ENCODE results near the gene PMPCA. TPM values are rescaled to one million over a fixed set of nuclear protein-coding genes. Genes with fewer than 3 reads are reported as not detected.

PMPCA gene
- total and polyA plus RNA-seq, 8 donors: 25.8 to 121 (median 51.3) TPM

- H3K27ac ChIP-seq: peak overlapping the region in 2 of 5 donors; percentile 50 to 52
- no peaks in the 10 kb centered on the region for H3K9me3 ChIP-seq
- 79 to 91% (median 91%) methylated on average over 8 to 21 of the region's 21 CpGs for WGBS, 5 donors
- no peak for DNase-seq
- H3K36me3 ChIP-seq: peaks cover 0 to 7% (median 0%) of the 10 kb centered on the region in 4 donors
- no peaks in the 10 kb centered on the region for H3K27me3 ChIP-seq
- H3K4me1 ChIP-seq: peaks cover 12 to 20% (median 16%) of the 10 kb centered on the region in 4 donors
- TF ChIP-seq POLR2A (IDR thresholded peaks at IDR 0.05) (no peak), EP300 (IDR thresholded peaks at IDR 0.05) (no peak), POLR2AphosphoS5 (IDR thresholded peaks at IDR 0.05) (no peak), CTCF (IDR thresholded peaks at IDR 0.05) (no peak)
- intact Hi-C loops (cut with DNase I; ENCODE audit: low total_unique reads): no loop called here
- H3K4me3 ChIP-seq: peak overlapping the region in 1 of 4 donors; percentile 39
These were observed 38.5 kb upstream of the PMPCA start for GRCh38 chr9:136372006-136372405.

GRCh38 chr9:136372561-136373299 lies 37.7 kb upstream of the PMPCA start:
- TF ChIP-seq POLR2A (IDR thresholded peaks at IDR 0.05): no peak
- peak in 1 of 3 donors; percentile 39 for TF ChIP-seq POLR2AphosphoS5 (IDR thresholded peaks at IDR 0.05)
- Histone ChIP-seq H3K9me3 (no peaks in the 10 kb centered on the region), H3K27me3 (no peaks in the 10 kb centered on the region), H3K27ac (peak overlapping the region in 2 of 5 donors; percentile 50 to 52), H3K4me1 (peaks cover 12 to 20% (median 16%) of the 10 kb centered on the region in 4 donors), H3K36me3 (peaks cover 0 to 9% (median under 1%) of the 10 kb centered on the region in 4 donors), H3K4me3 (peak overlapping the region in 3 of 4 donors; percentile 26 to 39 (median 33))
- WGBS, 5 donors: 13 to 16% (median 14%) methylated on average over 6 to 21 of the region's 21 CpGs
- DNase-seq: peak; percentile 69 to 84
- intact Hi-C loops (cut with DNase I; ENCODE audit: low total_unique reads): no loop called here

GRCh38 chr9:136373300-136374182 lies 36.9 kb upstream of the PMPCA start, which contains the start of gene CARD9:
Gene CARD9, minus strand, starts transcription at chr9:136373669. Its CDS starts 1,591 bp downstream, at chr9:136372078.
- Histone ChIP-seq H3K27ac (peak within 1 kb of the TSS in 2 of 5 donors; percentile 50 to 52), H3K9me3 (no peaks in the 10 kb centered on the region), H3K4me1 (peaks cover 12 to 20% (median 16%) of the 10 kb centered on the region in 4 donors), H3K4me3 (peak within 1 kb of the TSS in 3 of 4 donors; percentile 26 to 39 (median 33)), H3K36me3 (peaks cover 4 to 17% (median 8%) of the 10 kb centered on the region in 4 donors), H3K27me3 (no peaks in the 10 kb centered on the region)
- WGBS, 5 donors: 62 to 67% (median 66%) methylated on average over 13 to 27 of the region's 27 CpGs
- no peak for DNase-seq
- TF ChIP-seq CTCF (IDR thresholded peaks at IDR 0.05) (no peak), POLR2A (IDR thresholded peaks at IDR 0.05) (no peak), EP300 (IDR thresholded peaks at IDR 0.05) (no peak), POLR2AphosphoS5 (IDR thresholded peaks at IDR 0.05) (no peak)
- intact Hi-C loops (cut with DNase I; ENCODE audit: low total_unique reads): no loop called here

GRCh38 chr9:136374183-136374575 lies 36.3 kb upstream of the PMPCA start:
- WGBS, 5 donors: 86 to 100% (median 87%) methylated on average over 2 to 14 of the region's 14 CpGs
- H3K27me3 ChIP-seq: no peaks in the 10 kb centered on the region
- peaks cover 7 to 23% (median 15%) of the 10 kb centered on the region in 4 donors for H3K36me3 ChIP-seq
- no peaks in the 10 kb centered on the region for H3K9me3 ChIP-seq
- peaks cover 12 to 20% (median 16%) of the 10 kb centered on the region in 4 donors for H3K4me1 ChIP-seq
- DNase-seq: no peak
- TF ChIP-seq POLR2AphosphoS5 (IDR thresholded peaks at IDR 0.05) (no peak), POLR2A (IDR thresholded peaks at IDR 0.05) (no peak), CTCF (IDR thresholded peaks at IDR 0.05) (no peak), EP300 (IDR thresholded peaks at IDR 0.05) (no peak)
- H3K27ac ChIP-seq: no peak overlapping the region
- no peak overlapping the region for H3K4me3 ChIP-seq
- intact Hi-C loops (cut with DNase I; ENCODE audit: low total_unique reads): no loop called here
